ENCODE data around the gene MUC5B. TPM values are rescaled to one million over a fixed set of nuclear protein-coding genes. Genes with fewer than 3 reads are reported as not detected.

Gene MUC5B
- total and polyA plus RNA-seq, 2 of the 13 experiments (the other 11 are each of a cell fraction or from before 2014, with no cell fraction given), result 0.01 TPM; not detected in 1

DNA sequence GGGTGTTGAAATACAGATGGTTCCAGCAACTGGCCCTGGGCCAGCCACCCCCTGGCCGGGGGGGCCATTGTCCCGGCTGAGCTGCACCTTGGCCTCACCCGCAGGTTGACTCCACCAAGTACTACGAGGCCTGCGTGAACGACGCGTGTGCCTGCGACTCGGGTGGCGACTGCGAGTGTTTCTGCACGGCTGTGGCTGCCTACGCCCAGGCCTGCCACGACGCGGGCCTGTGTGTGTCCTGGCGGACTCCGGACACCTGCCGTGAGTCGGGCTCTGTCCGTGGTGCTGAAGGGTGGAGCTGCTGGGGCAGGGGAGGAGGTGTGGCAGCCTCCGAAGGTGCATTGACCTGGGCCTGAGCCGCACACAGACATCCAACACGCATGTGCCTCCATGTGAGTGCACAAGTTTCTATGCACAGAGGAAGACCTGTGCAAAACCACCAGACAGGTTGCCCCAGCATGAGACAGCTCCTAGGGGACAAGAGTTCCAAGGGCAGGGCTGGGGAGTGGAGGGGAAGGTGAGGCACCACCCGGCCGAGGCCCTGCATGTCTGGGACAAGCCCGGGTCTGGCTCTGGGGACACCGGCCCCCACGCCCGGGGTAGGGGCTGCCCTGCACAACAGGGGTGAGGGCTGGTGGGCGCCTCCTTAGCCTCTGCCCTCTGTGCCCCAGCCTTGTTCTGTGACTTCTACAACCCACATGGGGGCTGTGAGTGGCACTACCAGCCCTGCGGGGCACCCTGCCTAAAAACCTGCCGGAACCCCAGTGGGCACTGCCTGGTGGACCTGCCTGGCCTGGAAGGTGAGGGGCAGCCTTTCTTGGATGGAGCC lies 16.1 kb downstream of the MUC5B start (continued):
- TF ChIP-seq, protein P1, sequence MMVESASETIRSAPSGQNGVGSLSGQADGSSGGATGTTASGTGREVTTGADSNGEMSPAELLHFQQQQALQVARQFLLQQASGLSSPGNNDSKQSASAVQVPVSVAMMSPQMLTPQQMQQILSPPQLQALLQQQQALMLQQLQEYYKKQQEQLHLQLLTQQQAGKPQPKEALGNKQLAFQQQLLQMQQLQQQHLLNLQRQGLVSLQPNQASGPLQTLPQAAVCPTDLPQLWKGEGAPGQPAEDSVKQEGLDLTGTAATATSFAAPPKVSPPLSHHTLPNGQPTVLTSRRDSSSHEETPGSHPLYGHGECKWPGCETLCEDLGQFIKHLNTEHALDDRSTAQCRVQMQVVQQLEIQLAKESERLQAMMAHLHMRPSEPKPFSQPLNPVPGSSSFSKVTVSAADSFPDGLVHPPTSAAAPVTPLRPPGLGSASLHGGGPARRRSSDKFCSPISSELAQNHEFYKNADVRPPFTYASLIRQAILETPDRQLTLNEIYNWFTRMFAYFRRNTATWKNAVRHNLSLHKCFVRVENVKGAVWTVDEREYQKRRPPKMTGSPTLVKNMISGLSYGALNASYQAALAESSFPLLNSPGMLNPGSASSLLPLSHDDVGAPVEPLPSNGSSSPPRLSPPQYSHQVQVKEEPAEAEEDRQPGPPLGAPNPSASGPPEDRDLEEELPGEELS (CRISPR knock-in tag; IDR thresholded peaks at IDR 0.05), result no peak; the same call in 1 of the 2 replicates
- TF ChIP-seq, protein P2, sequence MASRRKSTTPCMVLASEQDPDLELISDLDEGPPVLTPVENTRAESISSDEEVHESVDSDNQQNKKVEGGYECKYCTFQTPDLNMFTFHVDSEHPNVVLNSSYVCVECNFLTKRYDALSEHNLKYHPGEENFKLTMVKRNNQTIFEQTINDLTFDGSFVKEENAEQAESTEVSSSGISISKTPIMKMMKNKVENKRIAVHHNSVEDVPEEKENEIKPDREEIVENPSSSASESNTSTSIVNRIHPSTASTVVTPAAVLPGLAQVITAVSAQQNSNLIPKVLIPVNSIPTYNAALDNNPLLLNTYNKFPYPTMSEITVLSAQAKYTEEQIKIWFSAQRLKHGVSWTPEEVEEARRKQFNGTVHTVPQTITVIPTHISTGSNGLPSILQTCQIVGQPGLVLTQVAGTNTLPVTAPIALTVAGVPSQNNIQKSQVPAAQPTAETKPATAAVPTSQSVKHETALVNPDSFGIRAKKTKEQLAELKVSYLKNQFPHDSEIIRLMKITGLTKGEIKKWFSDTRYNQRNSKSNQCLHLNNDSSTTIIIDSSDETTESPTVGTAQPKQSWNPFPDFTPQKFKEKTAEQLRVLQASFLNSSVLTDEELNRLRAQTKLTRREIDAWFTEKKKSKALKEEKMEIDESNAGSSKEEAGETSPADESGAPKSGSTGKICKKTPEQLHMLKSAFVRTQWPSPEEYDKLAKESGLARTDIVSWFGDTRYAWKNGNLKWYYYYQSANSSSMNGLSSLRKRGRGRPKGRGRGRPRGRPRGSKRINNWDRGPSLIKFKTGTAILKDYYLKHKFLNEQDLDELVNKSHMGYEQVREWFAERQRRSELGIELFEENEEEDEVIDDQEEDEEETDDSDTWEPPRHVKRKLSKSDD (CRISPR knock-in tag; IDR thresholded peaks at IDR 0.05; ENCODE audit: low read depth), result no peak
- TF ChIP-seq, protein P3, sequence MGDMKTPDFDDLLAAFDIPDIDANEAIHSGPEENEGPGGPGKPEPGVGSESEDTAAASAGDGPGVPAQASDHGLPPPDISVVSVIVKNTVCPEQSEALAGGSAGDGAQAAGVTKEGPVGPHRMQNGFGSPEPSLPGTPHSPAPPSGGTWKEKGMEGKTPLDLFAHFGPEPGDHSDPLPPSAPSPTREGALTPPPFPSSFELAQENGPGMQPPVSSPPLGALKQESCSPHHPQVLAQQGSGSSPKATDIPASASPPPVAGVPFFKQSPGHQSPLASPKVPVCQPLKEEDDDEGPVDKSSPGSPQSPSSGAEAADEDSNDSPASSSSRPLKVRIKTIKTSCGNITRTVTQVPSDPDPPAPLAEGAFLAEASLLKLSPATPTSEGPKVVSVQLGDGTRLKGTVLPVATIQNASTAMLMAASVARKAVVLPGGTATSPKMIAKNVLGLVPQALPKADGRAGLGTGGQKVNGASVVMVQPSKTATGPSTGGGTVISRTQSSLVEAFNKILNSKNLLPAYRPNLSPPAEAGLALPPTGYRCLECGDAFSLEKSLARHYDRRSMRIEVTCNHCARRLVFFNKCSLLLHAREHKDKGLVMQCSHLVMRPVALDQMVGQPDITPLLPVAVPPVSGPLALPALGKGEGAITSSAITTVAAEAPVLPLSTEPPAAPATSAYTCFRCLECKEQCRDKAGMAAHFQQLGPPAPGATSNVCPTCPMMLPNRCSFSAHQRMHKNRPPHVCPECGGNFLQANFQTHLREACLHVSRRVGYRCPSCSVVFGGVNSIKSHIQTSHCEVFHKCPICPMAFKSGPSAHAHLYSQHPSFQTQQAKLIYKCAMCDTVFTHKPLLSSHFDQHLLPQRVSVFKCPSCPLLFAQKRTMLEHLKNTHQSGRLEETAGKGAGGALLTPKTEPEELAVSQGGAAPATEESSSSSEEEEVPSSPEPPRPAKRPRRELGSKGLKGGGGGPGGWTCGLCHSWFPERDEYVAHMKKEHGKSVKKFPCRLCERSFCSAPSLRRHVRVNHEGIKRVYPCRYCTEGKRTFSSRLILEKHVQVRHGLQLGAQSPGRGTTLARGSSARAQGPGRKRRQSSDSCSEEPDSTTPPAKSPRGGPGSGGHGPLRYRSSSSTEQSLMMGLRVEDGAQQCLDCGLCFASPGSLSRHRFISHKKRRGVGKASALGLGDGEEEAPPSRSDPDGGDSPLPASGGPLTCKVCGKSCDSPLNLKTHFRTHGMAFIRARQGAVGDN (CRISPR knock-in tag; IDR thresholded peaks at IDR 0.05), result peak; percentile 60
- TF ChIP-seq ZNF234 (CRISPR knock-in tag; conservative IDR thresholded peaks at IDR 0.05), result no peak
- TF ChIP-seq ZNF776 (CRISPR knock-in tag; IDR thresholded peaks at IDR 0.05), result no peak
- TF ChIP-seq HDAC1 (CRISPR knock-in tag; IDR thresholded peaks at IDR 0.05), result no peak
- TF ChIP-seq ZNF232 (CRISPR knock-in tag; IDR thresholded peaks at IDR 0.05; ENCODE audit: borderline replicate concordance), result peak; percentile 74; the same call in 1 of the 2 replicates
- no peak for TF ChIP-seq ZFP82 (CRISPR knock-in tag; IDR thresholded peaks at IDR 0.05; ENCODE audit: borderline replicate concordance)
- no peak for TF ChIP-seq ELF4 (CRISPR knock-in tag; IDR thresholded peaks at IDR 0.05; ENCODE audit: borderline replicate concordance)
- TF ChIP-seq KMT2A (CRISPR knock-in tag; IDR thresholded peaks at IDR 0.05), result no peak
- TF ChIP-seq ZNF773 (CRISPR knock-in tag; IDR thresholded peaks at IDR 0.05; ENCODE audit: borderline replicate concordance), result no peak
- TF ChIP-seq GATAD2A (CRISPR knock-in tag; IDR thresholded peaks at IDR 0.05), result no peak
- TF ChIP-seq SOX13 (IDR thresholded peaks at IDR 0.05), result no peak
- peak in 1 of 2 experiments; percentile 24; a peak in 1 of 4 replicates for TF ChIP-seq SOX13 (CRISPR knock-in tag; conservative IDR thresholded peaks at IDR 0.05 in 1 of 2, IDR thresholded peaks at IDR 0.05 in 1 of 2)
- TF ChIP-seq MAZ (IDR thresholded peaks at IDR 0.05; ENCODE audit: borderline replicate concordance, low read depth, low read length), result no peak
- TF ChIP-seq MAZ (CRISPR knock-in tag; IDR thresholded peaks at IDR 0.05; ENCODE audit: low read depth), result peak; percentile 73
- TF ChIP-seq, protein P4, sequence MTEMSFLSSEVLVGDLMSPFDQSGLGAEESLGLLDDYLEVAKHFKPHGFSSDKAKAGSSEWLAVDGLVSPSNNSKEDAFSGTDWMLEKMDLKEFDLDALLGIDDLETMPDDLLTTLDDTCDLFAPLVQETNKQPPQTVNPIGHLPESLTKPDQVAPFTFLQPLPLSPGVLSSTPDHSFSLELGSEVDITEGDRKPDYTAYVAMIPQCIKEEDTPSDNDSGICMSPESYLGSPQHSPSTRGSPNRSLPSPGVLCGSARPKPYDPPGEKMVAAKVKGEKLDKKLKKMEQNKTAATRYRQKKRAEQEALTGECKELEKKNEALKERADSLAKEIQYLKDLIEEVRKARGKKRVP (CRISPR knock-in tag; IDR thresholded peaks at IDR 0.05), result no peak
- TF ChIP-seq, protein P5, sequence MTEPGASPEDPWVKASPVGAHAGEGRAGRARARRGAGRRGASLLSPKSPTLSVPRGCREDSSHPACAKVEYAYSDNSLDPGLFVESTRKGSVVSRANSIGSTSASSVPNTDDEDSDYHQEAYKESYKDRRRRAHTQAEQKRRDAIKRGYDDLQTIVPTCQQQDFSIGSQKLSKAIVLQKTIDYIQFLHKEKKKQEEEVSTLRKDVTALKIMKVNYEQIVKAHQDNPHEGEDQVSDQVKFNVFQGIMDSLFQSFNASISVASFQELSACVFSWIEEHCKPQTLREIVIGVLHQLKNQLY (CRISPR knock-in tag; IDR thresholded peaks at IDR 0.05), result no peak

Data from HepG2 (cell line).